Measurements from ENCODE around the gene PIK3C3.
"Not testable (repeated sequence)": the region's sequence is repeated elsewhere in the genome, so short reads cannot be mapped to it uniquely, and the experiment has no call there.

Gene PIK3C3

DNA sequence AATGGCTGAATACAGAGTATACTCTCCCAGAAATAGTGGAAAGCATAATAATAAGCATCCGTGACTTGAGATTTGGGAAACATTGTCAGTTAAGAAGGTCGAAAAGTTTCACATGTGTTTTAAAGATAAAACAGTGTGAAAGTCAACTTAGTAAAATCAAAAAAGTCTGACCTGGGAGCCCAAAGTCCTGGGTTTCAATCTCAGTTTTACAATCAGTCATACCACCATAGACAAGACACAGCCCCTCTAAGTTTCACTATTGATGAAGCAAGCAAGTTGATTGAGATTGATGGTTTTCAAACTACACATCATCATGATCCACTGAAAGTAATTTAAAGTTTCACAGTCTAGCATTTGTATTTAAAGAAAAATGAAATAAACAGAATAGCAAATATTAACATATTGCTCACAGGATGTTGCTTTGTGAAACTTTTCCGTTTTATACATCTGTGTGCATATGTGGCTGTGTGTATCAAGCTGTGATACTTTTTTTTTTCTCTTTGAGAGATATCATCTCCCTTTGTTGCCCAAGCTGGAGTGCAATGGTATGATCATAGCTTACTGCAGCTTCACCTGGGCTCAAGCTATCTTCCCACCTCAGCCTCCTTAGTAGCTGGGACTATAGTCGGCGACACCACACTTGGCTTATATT, 71.1 kb downstream of the PIK3C3 start:
- no peak for DNase-seq

GRCh38 chr18:42028247-42028832, 73.3 kb downstream of the PIK3C3 start:
- DNase-seq = no peak

DNA sequence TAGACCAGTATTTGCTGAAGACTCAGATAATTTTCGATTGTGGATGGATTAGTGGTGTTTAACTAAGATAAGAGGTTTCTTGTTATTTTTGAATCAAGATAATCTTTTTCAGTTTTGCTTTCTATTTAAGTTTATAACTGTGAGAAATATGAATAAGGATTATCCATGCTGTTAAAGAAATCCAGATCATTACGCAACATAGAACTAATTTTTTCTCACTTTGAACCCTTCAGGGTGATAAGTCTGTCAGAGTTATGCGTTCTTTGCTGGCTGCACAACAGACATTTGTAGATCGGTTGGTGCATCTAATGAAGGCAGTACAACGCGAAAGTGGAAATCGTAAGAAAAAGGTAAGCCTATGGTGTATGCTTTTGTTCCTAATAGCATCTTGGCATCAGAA, 74.1 kb downstream of the PIK3C3 start:
- DNase-seq = no peak

DNA sequence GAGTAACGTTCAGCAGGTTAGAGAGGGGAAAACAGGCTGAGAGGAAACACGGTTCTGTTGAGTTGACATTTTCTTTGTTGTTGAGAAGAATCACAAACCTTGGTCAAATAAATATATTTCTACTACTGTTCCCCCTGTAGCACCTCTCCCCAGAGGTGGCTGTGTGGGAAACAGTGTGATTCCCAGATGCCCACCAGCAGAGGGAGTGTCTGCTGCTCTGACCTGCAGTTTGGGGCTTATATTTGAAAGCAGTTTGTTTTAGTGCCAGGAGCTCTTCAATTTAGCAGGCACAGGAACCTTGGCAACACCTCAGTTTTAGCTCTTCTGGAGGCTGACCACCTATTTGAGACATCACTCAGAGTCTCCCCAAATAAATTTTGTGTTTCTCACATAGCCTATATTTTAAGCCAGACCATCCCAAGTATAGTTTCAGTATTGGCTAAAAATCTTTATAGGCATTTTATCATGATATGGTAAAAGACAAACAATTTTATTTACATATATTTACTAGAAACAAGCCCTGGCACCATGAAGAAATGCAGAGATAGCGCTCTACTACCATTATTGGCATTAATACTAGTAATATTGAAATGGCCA, 75.7 kb downstream of the PIK3C3 start:
- DNase-seq = no peak

- no peak for DNase-seq
Observed at GRCh38 chr18:42032447-42032846, 77.4 kb downstream of the PIK3C3 start.

DNA sequence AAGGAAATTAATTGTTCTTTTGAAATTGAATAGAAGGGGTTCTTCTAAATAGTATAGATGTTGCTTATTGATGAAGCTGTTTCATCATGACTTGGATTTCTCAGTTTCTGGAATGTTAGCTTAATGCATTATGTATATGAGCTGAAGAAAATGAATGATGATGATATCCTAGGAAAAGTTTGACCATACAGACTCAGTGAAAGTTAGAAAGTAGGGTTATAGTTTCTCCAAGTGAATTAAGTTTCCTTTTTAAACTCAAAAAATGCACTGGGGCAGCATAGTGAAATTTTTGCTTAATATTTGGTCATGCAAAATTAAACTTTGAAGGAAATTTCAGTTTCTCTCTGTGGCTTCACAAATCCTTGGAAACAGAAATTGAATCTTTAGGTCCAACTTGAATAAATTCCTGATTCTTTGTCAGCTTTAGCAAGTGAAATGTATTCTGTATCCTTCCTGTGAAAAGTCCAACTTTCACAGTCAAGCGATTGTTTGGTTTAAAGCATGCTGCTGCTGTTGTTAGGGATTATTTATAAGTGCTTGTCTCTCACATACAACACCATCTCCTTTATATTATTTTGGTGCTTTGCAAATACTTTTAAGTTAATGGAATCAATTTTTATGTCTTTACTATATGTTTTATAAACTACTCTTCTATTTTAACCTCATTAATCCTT, 78.2 kb downstream of the PIK3C3 start:
- DNase-seq = no peak

- DNase-seq = no peak
Observed at GRCh38 chr18:42038936-42039335, 83.9 kb downstream of the PIK3C3 start.

- DNase-seq = no peak
Observed at GRCh38 chr18:42039396-42039795, 84.4 kb downstream of the PIK3C3 start.

DNA sequence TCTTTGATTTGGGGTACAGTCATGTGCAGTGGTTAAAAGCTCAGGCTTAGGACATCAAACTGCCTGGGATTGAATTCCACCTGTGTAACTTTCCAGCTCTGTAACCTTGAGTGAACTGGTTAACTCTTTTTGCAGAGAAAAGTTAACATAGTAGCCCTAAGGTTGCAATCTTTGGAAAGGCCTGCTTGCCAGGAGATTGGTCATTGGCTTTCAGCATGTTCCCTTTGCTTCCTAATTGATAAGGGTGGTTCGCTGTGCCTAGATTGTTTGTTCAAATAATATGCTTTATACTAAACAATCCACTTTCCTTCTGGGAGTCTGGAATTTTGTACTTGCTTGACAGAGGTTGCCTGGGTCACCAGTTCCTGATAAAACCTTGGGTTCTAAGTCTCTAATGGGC, 86.8 kb downstream of the PIK3C3 start:
- no peak for DNase-seq

- DNase-seq = no peak
Observed at GRCh38 chr18:42045346-42045745, 90.3 kb downstream of the PIK3C3 start.

DNA sequence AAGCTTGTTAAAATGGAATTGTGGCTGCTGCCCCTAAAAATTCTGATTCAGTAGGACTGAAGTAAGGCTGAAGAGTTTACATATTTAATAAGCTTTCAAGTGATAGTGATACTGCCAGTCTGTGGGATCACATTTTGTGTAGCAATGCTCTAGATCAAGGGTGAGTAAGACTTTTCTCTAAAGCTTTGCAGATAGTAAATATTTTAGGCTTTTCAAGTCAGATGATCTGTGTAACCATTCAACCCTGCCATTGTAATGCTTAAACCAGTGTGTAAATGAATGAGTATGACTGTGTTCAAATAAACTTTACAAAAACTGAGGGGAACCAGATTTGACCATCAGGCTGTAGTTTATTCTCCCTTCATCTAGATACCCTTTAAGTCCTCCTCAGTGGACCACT, 92.7 kb downstream of the PIK3C3 start:
- DNase-seq = no peak

GRCh38 chr18:42048158-42048557, 93.1 kb downstream of the PIK3C3 start:
- no peak for DNase-seq

DNA sequence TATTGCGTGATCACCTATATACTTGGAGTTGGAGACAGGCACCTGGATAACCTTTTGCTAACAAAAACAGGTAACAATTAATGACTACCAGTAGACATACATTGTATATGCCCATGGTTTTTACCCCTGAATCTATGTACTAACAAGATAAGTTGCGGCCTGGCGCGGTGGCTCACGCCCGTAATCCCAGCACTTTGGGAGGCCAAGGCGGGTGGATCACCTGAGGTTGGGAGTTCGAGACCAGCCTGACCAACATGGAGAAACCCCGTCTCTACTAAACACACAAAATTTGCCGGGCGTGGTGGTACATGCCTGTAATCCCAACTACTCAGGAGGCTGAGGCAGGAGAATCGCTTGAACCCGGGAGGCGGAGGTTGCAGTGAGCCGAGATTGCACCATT, 94.5 kb downstream of the PIK3C3 start:
- not testable (repeated sequence) for DNase-seq

DNA sequence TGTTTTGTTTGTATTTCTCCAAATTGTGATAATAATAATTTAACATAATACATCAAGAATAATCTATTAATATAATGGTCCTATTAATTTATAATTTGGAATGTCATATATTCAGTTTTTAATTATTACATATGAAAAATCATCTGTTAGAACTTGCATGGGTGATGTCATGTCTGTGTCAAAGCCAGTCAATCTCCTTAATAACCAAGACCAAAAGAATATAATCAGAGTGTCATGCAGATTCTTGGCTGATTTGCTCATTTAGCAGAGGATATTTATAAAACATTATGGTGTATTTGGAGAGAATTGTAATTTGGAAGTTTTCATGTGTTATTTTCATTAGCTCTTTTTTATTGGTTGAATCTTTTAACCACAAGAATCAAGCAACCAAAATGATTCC, 96.4 kb downstream of the PIK3C3 start:
- no peak for DNase-seq

DNA sequence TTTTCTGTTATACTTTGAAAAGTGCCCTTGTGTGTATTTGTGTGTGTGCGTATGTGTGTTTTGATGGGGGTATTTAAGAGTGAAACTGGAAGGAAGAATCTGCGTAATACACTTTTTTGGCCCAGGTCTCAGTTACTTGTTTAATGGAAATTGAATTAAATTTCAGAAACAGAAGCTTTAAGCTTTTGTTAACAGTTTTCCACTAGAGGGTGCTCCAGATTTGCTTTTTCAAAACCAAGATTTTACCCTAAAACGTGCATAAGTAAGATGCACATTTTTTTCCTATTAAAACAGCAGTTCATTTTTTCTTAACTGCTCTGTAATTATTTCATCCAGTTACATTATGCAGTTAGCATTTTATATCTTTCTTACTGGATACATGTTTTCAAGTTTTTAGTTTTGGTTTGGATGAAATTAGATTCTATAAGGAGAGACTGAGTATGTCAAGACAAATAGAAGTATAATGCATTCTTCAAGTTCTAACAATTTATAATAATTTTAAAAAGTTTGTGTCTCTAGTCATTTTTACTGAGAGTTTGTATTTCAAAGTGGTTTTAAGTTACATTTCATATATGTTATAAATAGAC, 97.2 kb downstream of the PIK3C3 start:
- no peak for DNase-seq

- no peak for DNase-seq
Observed at GRCh38 chr18:42053188-42053781, 98.3 kb downstream of the PIK3C3 start.

DNA sequence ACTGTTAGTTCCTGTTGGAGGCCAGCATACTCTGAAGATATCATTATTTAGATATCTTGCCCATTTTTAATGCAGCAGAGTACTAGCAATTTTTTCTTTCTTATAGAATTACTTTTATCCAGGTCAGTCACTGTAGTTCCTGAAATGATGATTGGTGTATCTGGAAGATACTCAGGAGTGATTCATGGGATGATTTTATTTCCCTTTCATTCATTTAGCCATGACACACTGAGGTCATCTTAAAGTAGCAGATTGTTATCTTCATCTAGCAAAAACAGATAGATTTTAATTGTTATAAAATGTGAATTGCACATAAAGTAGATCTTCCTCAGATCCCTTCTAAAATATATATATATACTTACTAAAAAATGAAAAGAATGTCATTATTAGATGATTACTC, 109.1 kb downstream of the PIK3C3 start:
- DNase-seq = no peak

DNA sequence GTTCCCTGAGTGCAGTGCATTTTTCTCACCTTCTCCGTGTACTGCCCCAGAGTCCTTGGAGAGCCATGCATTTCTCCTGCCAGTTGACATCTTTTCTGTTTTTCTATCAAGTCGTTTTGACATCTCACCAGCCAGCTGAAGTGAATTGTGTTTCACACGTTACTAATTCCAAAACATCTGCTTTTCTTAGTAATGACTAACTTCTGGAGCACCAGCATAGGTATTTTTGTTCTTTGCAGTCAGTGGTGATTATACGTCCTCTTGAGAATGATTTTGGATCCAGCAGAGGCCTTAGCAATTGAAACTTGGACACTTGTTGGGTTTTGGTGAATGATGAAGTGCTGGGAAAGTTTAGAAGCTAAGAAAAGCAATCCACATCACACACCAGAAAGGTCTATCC, 112.5 kb downstream of the PIK3C3 start:
- no peak for DNase-seq

DNA sequence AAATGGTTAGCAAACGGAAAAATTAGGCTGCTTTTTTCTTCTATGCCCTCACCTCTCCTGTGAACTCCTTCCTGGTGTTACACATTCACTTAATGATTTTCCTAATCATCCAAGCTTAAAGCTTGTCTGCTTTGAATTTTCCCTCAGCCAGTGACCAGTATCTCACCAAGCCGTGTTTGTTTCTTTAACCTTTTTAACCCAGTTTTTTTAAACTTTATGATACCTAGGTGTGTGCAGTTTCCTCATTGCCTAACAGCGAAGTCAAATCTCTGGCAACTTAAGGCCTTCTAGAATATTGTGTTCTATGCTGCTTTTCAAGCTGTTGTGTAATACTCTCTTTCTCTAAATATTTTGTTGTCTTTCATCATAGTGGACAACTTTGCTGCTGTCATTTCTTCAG, 113.0 kb downstream of the PIK3C3 start:
- no peak for DNase-seq

DNA sequence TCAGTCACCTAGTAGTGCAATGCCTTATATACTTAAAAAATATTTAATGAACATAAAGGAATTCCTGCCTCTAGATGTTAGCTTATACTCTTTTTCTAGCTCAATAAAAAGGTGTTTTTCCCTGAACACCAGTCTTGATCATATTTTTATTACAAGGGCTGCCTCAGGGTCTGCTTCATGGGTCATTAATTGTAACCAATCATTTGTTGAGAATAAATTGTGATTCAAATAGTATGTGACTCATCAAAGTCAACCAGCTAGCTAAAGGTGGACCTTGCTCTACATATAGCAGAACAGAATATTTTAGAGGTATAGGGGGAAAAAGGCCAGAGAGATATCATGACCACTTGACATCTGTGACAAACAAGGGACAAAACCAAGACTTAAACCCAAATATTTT, 114.0 kb downstream of the PIK3C3 start:
- no peak for DNase-seq

GRCh38 chr18:42072407-42072806, 117.4 kb downstream of the PIK3C3 start:
- no peak for DNase-seq

- no peak for DNase-seq
Observed at GRCh38 chr18:42074704-42075103, 119.7 kb downstream of the PIK3C3 start.

GRCh38 chr18:42078711-42079110, 123.7 kb downstream of the PIK3C3 start:
- no peak for DNase-seq
